C1 segment of cervical spinal cord (tissue), 14 donors: ENCODE measurements around the gene SMC4.
"Not testable (repeated sequence)": the region's sequence is repeated elsewhere in the genome, so short reads cannot be mapped to it uniquely, and the experiment has no call there.

Experiments used
- DNase-seq, 14 donors: peaks; one replicate each; lab custom pipeline; 2025; lab: John Stamatoyannopoulos, UW

The SMC4 gene

DNA sequence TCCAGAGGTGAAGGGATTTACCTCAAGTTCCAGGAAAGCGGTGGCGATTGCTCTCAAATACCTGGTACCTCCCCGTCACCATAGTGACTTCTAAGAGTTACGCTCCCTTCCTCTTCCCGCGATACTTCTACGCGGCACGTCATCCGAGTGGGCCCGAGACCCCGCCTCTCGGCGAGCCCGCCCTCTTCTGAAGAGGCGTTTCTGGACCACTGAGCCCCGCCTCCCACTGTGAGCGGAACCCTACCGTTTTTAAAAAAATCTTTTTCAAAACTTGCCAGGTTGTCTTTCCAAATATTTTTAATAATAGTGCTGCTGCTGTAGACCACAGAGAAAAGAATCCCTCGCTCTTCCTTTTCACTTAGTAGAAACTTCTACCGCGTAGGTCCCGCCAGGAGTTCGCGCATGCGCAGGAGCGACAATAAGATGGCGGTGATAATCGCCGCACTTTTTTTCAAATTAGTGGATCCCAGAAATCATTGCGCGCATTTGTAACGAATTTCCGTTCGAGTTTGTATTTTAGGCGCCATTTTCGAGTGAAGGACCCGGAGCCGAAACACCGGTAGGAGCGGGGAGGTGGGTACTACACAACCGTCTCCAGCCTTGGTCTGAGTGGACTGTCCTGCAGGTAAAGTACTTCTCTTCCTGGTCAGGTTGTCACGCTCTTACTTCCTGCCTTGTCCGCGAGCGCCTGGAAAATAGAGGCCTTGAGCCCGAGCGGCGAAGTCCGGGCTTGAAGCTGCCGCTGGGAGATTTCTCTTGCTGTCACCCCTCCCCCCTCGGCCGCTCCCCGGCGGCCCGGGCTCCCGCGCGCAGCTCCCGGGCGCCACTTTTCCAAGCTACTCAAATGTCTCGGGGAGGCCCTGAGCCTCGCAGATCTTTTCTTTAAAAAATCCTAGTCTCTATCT lies at the start of gene SMC4, which contains the start of gene IFT80:
Gene SMC4, plus strand, starts transcription at position 526 of the 905 bp plus-strand sequence. CDS start 1,177 bp downstream, outside the sequence.
Gene IFT80, minus strand, starts transcription at position 101 of the 905 bp plus-strand sequence. CDS start 14,625 bp downstream, outside the sequence.
- peak; percentile 26 to 95 (median 91) for DNase-seq

DNA sequence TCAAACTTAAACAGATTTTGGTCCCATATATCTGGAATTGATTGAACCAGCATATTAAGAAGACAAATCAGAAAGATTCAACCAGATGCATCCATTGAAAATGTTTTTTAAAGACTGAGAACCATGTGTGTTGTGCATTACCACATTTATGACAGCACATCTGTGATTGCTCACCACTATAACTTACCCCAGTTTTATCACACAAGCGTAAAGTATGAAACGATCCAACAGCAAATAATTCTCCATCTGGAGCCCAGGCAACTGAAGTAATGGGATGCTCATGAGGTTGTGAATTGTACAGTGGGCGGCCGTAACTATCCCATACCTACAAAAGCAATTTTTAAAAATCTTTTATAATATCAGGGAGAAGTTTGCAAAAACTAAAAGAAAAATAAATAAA lies 43.6 kb upstream of the SMC4 start:
- DNase-seq: no peak

DNA sequence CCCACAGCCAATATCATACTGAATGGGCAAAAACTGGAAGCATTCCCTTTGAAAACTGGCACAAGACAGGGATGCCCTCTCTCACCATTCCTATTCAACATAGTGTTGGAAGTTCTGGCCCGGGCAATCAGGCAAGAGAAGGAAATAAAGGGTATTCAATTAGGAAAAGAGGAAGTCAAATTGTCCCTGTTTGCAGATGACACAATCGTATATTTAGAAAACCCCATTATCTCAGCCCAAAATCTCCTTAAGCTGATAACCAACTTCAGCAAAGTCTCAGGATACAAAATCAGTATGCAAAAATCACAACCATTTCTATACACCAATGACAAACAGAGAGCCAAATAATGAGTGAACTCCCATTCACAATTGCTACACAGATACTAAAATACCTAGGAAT lies 36.6 kb upstream of the SMC4 start:
- not testable (repeated sequence) for DNase-seq

DNA sequence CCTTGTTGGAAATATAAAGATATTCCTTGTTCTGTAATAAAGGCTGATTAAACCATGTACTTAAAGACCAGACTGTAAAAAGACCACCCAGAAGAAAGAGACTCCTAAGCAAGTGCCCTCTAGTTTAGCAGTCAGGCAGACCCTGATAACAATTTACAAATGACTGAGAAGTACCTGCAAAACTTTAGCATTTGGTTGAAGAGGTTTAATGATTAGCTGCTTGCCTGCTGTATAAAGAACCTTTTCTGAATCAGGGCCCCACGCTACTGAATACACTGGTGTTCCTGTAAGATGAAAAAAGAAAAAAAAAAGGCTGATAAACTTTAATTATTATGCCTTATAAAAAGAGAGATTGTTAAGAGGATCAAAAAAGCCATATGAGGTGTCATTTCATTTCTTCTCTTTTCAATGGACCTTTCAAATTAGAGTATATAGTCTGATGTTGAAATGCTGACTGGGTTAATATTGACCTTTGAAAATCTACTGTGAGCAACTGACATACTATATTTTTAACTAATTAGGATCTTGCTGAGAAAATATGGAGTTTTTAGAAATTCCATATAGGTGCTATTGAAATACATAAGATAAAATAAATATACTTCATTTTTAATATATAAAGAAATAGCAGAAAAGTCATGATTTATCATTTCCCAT lies 33.5 kb upstream of the SMC4 start:
- no peak for DNase-seq

- no peak for DNase-seq
Observed at GRCh38 chr3:160368804-160369203, 30.6 kb upstream of the SMC4 start.

- DNase-seq: no peak
Observed at GRCh38 chr3:160369784-160370183, 29.7 kb upstream of the SMC4 start.

- DNase-seq: no peak
Observed at GRCh38 chr3:160370987-160371857, 28.2 kb upstream of the SMC4 start.

DNA sequence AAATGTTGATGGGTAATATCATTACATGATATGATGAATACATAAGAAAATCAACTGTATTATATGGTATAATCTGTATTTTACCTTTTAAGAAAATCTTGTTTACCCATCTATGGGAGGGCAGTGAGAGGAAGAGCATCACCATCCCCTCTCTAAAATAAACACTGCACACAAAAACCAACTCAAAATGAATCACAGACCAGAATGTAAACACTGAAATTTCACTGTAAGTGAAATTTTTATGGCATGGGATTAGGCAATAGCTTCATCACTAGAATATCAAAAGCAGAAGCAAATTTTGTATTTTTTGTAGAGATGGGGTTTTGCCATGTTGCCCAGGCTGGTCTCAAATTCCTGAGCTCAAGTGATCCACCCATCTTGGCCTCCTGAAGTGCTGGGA lies 26.7 kb upstream of the SMC4 start:
- DNase-seq: no peak

DNA sequence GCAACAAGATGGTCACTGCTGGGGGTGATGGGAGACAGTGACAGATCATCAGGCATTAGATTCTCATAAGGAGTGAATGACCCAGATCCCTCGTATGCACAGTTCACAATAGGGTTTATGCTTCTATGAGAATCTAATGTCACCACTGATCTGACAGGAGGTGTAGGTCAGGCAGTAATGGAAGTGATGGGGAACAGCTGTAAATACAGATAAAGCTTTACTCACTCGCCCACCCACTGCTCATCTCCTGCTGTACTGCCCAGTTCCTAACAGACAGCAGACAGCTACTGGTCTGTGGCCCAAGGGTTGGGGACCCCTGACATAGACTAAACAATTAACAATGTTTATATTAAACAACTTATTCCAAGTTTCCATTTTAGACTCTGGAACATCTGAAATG lies 25.8 kb upstream of the SMC4 start:
- DNase-seq: no peak

- DNase-seq: no peak
Observed at GRCh38 chr3:160374472-160374871, 25.0 kb upstream of the SMC4 start.

GRCh38 chr3:160374925-160375324 lies 24.5 kb upstream of the SMC4 start:
- no peak for DNase-seq

GRCh38 chr3:160376681-160377080 lies 22.8 kb upstream of the SMC4 start:
- peak in 1 of 14 donors; percentile 17 for DNase-seq

DNA sequence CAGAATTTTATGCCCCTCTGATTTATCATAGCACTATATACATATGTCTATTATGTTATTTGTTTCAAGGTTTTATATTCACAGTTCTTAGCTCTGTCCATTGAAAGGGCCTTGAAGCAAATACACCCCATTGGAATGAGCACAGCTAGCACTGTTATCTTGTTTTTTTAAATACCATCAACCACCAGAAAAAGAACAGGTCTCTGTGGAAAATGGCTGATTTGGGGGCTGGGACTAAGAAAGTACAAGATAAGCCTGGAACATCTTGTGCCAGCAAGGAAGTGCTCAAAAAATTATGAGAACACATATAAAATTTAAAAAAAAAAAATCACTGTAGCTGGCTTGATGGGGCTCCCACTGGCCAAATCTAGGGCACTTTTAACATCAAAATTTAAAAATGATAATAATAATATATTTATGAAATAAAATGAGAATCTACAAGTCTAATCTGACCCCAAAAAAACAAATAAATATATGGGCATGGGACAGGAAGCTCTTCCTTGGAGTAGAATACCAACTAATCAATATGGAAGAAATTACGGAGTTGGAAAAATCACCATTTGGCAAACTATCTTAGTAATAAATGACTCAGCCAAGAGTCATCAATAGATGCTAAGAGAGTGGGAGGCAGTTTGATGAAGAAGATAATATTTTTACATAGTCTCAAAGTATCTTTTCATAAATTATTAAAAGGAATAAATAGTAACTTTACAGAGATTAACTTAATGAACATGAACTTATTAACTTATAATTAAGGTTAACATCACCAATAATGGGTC lies 20.9 kb upstream of the SMC4 start:
- DNase-seq: no peak

- no peak for DNase-seq
Observed at GRCh38 chr3:160379628-160380214, 19.7 kb upstream of the SMC4 start.

- DNase-seq: no peak
Observed at GRCh38 chr3:160381470-160381869, 18.0 kb upstream of the SMC4 start.

DNA sequence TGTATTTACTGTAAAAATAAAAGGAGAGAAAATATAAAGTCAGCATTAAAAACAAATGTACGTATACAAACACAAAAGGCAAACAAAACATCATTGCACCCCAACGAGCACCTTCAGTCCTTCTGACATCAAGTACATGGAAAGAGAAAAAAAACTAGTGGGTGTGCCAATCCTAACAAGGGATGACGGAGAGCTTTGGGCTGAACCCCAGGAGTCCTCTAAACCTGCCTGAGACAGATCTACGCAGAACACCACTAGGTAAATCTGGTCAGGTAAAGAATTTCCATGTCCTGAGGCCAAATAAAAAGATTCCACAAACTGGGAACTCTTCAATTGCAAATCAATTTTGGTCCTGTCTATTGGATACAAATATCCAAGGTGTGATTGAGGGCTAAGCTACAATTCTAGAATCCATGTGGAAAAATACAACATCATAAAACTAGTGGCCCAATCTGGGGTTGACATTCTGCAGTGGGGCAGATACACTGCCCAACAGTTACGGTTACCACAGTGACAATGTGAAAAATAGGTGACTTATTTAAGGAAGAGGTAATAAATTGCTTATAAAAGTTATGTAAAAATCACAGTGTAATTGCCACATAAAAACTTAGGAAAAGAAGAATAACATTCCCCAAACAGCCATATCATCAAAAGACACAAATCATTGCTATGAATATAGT lies 14.7 kb upstream of the SMC4 start:
- DNase-seq: no peak

- DNase-seq: no peak
Observed at GRCh38 chr3:160390565-160391138, 8.8 kb upstream of the SMC4 start.

DNA sequence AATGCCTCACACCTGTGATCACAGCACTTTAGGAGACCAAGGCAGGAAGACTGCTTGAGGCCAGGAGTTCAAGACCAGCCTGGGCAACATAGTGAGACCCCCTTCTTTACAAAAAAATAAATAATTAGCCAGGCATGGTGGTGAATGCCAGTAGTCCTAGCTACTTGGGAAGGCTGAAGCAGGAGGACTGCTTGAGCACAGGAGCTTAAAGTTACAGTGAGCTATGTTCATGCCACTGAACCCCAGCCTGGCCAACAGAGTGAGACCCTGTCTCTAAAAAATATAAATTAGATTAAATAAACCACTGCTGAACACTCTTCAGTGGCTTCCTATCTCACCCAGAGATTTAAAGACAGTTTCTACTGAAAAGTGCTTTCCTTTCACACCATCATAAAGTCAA lies 6.7 kb upstream of the SMC4 start:
- no peak for DNase-seq

GRCh38 chr3:160393346-160394008 lies 6.0 kb upstream of the SMC4 start:
- no peak for DNase-seq
